Prostate gland (tissue), 2 donors: ENCODE measurements around the gene KRTAP12-1.
"Not testable (repeated sequence)": the region's sequence is repeated elsewhere in the genome, so short reads cannot be mapped to it uniquely, and the experiment has no call there.

Source experiments
- POLR2A ChIP-seq: fragments of 450-650 bp; IDR thresholded peaks from one replicate; pipeline ENCODE4 v1.6.1; 2016; ENCODE audit warnings: antibody characterized with exemption, mild to moderate bottlenecking
- POLR2AphosphoS5 ChIP-seq: sonication (generic); formaldehyde crosslinking; IDR thresholded peaks from one replicate; pipeline ENCODE4 v1.6.1; 2017; ENCODE audit warnings: antibody characterized with exemption
- TF ChIP-seq, protein P1 (sequence below), 4 experiments: fragments of 200-600 bp in 2 of 4; fragments of 450-650 bp in 2 of 4; sonication (generic) in 2 of 4; IDR thresholded peaks; 1 replicate in 3 of 4; 2 replicates in 1 of 4; pipeline ENCODE4 v1.5.1; 2016 to 2019; ENCODE audit warnings: antibody characterized with exemption in 4 of 4, mild to moderate bottlenecking in 2 of 4, moderate library complexity in 2 of 4

DNA sequence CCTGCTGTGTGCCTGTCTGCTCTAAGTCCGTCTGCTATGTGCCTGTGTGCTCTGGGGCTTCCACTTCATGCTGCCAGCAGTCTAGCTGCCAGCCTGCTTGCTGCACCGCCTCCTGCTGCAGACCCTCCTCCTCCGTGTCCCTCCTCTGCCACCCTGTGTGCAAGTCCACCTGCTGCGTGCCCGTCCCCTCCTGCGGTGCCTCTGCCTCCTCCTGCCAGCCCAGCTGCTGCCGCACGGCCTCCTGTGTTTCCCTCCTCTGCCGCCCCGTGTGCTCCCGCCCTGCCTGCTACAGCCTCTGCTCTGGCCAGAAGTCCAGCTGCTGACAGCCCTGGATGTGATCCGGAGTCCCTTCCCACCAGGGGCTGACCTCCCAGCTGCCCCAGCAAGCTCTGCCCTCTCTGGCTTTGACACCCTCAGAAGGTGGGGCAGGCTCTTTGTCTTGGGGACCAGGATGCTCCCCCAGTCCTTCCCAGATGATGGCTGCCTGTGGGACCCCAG is 44.1 kb downstream of the KRTAP12-1 start:
- TF ChIP-seq, protein P1, sequence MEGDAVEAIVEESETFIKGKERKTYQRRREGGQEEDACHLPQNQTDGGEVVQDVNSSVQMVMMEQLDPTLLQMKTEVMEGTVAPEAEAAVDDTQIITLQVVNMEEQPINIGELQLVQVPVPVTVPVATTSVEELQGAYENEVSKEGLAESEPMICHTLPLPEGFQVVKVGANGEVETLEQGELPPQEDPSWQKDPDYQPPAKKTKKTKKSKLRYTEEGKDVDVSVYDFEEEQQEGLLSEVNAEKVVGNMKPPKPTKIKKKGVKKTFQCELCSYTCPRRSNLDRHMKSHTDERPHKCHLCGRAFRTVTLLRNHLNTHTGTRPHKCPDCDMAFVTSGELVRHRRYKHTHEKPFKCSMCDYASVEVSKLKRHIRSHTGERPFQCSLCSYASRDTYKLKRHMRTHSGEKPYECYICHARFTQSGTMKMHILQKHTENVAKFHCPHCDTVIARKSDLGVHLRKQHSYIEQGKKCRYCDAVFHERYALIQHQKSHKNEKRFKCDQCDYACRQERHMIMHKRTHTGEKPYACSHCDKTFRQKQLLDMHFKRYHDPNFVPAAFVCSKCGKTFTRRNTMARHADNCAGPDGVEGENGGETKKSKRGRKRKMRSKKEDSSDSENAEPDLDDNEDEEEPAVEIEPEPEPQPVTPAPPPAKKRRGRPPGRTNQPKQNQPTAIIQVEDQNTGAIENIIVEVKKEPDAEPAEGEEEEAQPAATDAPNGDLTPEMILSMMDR (IDR thresholded peaks at IDR 0.05), result not testable (repeated sequence)
- not testable (repeated sequence) for TF ChIP-seq POLR2AphosphoS5, POLR2A
